Hematopoietic multipotent progenitor cell treated with erythropoietin and hydrocortisone succinate and interleukin-3 and kit ligand, for 4 days (in vitro differentiated cells): ENCODE results near the gene IFITM1.
"Not testable (repeated sequence)": the region's sequence is repeated elsewhere in the genome, so short reads cannot be mapped to it uniquely, and the experiment has no call there.

Source experiments
- DNase-seq: peaks from one replicate; pipeline ENCODE4 v3.0.0-alpha.2; 2015

IFITM1 gene

GRCh38 chr11:311013-311748 lies 2.7 kb upstream of the IFITM1 start:
- not testable (repeated sequence) for DNase-seq

- no peak for DNase-seq
Observed at GRCh38 chr11:312092-312816, 1.6 kb upstream of the IFITM1 start.

- no peak for DNase-seq
Observed at GRCh38 chr11:313304-313786, 495 bp upstream of the IFITM1 start.

- not testable (repeated sequence) for DNase-seq
Observed at GRCh38 chr11:314554-314875, 675 bp downstream of the IFITM1 start.

GRCh38 chr11:315051-315481 lies 1.2 kb downstream of the IFITM1 start:
- DNase-seq, result no peak

GRCh38 chr11:315516-315994 lies 1.7 kb downstream of the IFITM1 start:
- DNase-seq, result no peak

GRCh38 chr11:316031-316701 lies 2.3 kb downstream of the IFITM1 start:
- peak; percentile 40 for DNase-seq

GRCh38 chr11:316891-317301 lies 3.1 kb downstream of the IFITM1 start:
- no peak for DNase-seq

GRCh38 chr11:317668-318404 lies 4.0 kb downstream of the IFITM1 start:
- DNase-seq, result not testable (repeated sequence)

GRCh38 chr11:318405-319120 lies 4.7 kb downstream of the IFITM1 start:
- not testable (repeated sequence) for DNase-seq

GRCh38 chr11:319121-319887 lies 5.5 kb downstream of the IFITM1 start:
- DNase-seq, result not testable (repeated sequence)

GRCh38 chr11:319888-320273 lies 6.0 kb downstream of the IFITM1 start:
- not testable (repeated sequence) for DNase-seq

GRCh38 chr11:324156-324555 lies 10.3 kb downstream of the IFITM1 start:
- DNase-seq, result no peak

GRCh38 chr11:324593-325517 lies 11.0 kb downstream of the IFITM1 start:
- peak; percentile 38 for DNase-seq

- no peak for DNase-seq
Observed at GRCh38 chr11:325796-326591, 12.2 kb downstream of the IFITM1 start.

GRCh38 chr11:326592-326841 lies 12.7 kb downstream of the IFITM1 start:
- no peak for DNase-seq

GRCh38 chr11:326842-327580 lies 13.2 kb downstream of the IFITM1 start:
- peak; percentile 87 for DNase-seq

- no peak for DNase-seq
Observed at GRCh38 chr11:327581-327923, 13.7 kb downstream of the IFITM1 start.

- DNase-seq, result no peak
Observed at GRCh38 chr11:328012-328411, 14.2 kb downstream of the IFITM1 start.
